Measurements from ENCODE around the gene CD44.

Gene CD44

GRCh38 chr11:35147235-35147634, 8.3 kb downstream of the CD44 start:
- H3K27me3 ChIP-seq (ENCODE audit: insufficient read depth, low read depth) = peaks cover 4% of the 10 kb centered on the region; the same call in 1 of the 2 replicates
- no peaks in the 10 kb centered on the region for H3K36me3 ChIP-seq (ENCODE audit: insufficient read depth)
- H3K27ac ChIP-seq = no peak overlapping the region
- peaks cover 53% of the 10 kb centered on the region for H3K4me1 ChIP-seq (ENCODE audit: low read depth, poor library complexity, severe bottlenecking)
- no peaks in the 10 kb centered on the region for H3K79me2 ChIP-seq (ENCODE audit: insufficient read depth, low read depth)
- H2AFZ ChIP-seq (ENCODE audit: low read depth) = no peak overlapping the region
- no peak for TF ChIP-seq CTCF (conservative IDR thresholded peaks at IDR 0.05; ENCODE audit: low read depth, low read length)
- H3K4me3 ChIP-seq (IDR thresholded peaks at IDR 0.05; ENCODE audit: insufficient read depth, low read depth, low read length) = no peak overlapping the region
- H3K4me2 ChIP-seq = peak overlapping the region; percentile 91; the same call in 1 of the 2 replicates
- no peaks in the 10 kb centered on the region for H4K20me1 ChIP-seq (ENCODE audit: insufficient read depth)
- no peak overlapping the region for H3K9ac ChIP-seq

- H2AFZ ChIP-seq (ENCODE audit: low read depth) = no peak overlapping the region
- H4K20me1 ChIP-seq (ENCODE audit: insufficient read depth) = no peaks in the 10 kb centered on the region
- peaks cover 43% of the 10 kb centered on the region for H3K4me1 ChIP-seq (ENCODE audit: low read depth, poor library complexity, severe bottlenecking)
- no peaks in the 10 kb centered on the region for H3K27me3 ChIP-seq (ENCODE audit: insufficient read depth, low read depth)
- H3K4me2 ChIP-seq = no peak overlapping the region
- no peak overlapping the region for H3K27ac ChIP-seq
- no peaks in the 10 kb centered on the region for H3K79me2 ChIP-seq (ENCODE audit: insufficient read depth, low read depth)
- no peak overlapping the region for H3K4me3 ChIP-seq (IDR thresholded peaks at IDR 0.05; ENCODE audit: insufficient read depth, low read depth, low read length)
- no peak overlapping the region for H3K9ac ChIP-seq
- H3K36me3 ChIP-seq (ENCODE audit: insufficient read depth) = no peaks in the 10 kb centered on the region
- no peak for TF ChIP-seq CTCF (conservative IDR thresholded peaks at IDR 0.05; ENCODE audit: low read depth, low read length)
Measured at GRCh38 chr11:35148163-35148837, 9.3 kb downstream of the CD44 start.

GRCh38 chr11:35150454-35150853, 11.5 kb downstream of the CD44 start:
- Histone ChIP-seq H2AFZ (ENCODE audit: low read depth) (no peak overlapping the region), H3K4me1 (ENCODE audit: low read depth, poor library complexity, severe bottlenecking) (peaks cover 21% of the 10 kb centered on the region), H3K4me2 (no peak overlapping the region), H3K9ac (no peak overlapping the region), H3K4me3 (IDR thresholded peaks at IDR 0.05; ENCODE audit: insufficient read depth, low read depth, low read length) (no peak overlapping the region), H3K27me3 (ENCODE audit: insufficient read depth, low read depth) (no peaks in the 10 kb centered on the region), H3K36me3 (ENCODE audit: insufficient read depth) (no peaks in the 10 kb centered on the region), H4K20me1 (ENCODE audit: insufficient read depth) (no peaks in the 10 kb centered on the region), H3K27ac (no peak overlapping the region), H3K79me2 (ENCODE audit: insufficient read depth, low read depth) (no peaks in the 10 kb centered on the region)
- TF ChIP-seq CTCF (conservative IDR thresholded peaks at IDR 0.05; ENCODE audit: low read depth, low read length) = no peak

GRCh38 chr11:35151241-35151640, 12.3 kb downstream of the CD44 start:
- no peak overlapping the region for H3K4me3 ChIP-seq (IDR thresholded peaks at IDR 0.05; ENCODE audit: insufficient read depth, low read depth, low read length)
- no peak for TF ChIP-seq CTCF (conservative IDR thresholded peaks at IDR 0.05; ENCODE audit: low read depth, low read length)

More at GRCh38 chr11:35151241-35151640, 12.3 kb downstream of the CD44 start:
- Histone ChIP-seq H3K27ac (no peak overlapping the region), H3K36me3 (ENCODE audit: insufficient read depth) (no peaks in the 10 kb centered on the region), H4K20me1 (ENCODE audit: insufficient read depth) (no peaks in the 10 kb centered on the region), H3K4me2 (no peak overlapping the region), H2AFZ (ENCODE audit: low read depth) (no peak overlapping the region), H3K27me3 (ENCODE audit: insufficient read depth, low read depth) (no peaks in the 10 kb centered on the region), H3K9ac (no peak overlapping the region), H3K4me1 (ENCODE audit: low read depth, poor library complexity, severe bottlenecking) (peaks cover 14% of the 10 kb centered on the region), H3K79me2 (ENCODE audit: insufficient read depth, low read depth) (no peaks in the 10 kb centered on the region)

All from KMS-11 (cell line).